GM12872 (cell line): ENCODE measurements around the gene DGCR2.

ENCODE experiments used
- CTCF ChIP-seq: IDR thresholded peaks from 3 replicates; pipeline ENCODE4 v1.5.1; 2011; ENCODE audit warnings: low read depth, mild to moderate bottlenecking, low read length, moderate library complexity; ENCODE audit not compliant: insufficient read depth

Gene DGCR2

GRCh38 chr22:19062139-19062942 lies 59.9 kb downstream of the DGCR2 start:
- TF ChIP-seq CTCF, result no peak

GRCh38 chr22:19061471-19062138 lies 60.6 kb downstream of the DGCR2 start:
- no peak for TF ChIP-seq CTCF

GRCh38 chr22:19060356-19061009 lies 61.7 kb downstream of the DGCR2 start:
- no peak for TF ChIP-seq CTCF

- TF ChIP-seq CTCF, result no peak
Measured at GRCh38 chr22:19059481-19060278, 62.5 kb downstream of the DGCR2 start.

GRCh38 chr22:19058713-19059451 lies 63.3 kb downstream of the DGCR2 start:
- TF ChIP-seq CTCF, result no peak; the same call in 2 of the 3 replicates

- no peak for TF ChIP-seq CTCF
Measured at GRCh38 chr22:19057999-19058491, 64.2 kb downstream of the DGCR2 start.
